Activated CD4-positive, CD25-positive, alpha-beta regulatory T cell (primary cell): ENCODE measurements around the gene TNNT3.

Experiments used
- DNase-seq, 4 experiments: peaks; one replicate each; lab custom pipeline; 2025; lab: John Stamatoyannopoulos, UW

TNNT3 gene

DNA sequence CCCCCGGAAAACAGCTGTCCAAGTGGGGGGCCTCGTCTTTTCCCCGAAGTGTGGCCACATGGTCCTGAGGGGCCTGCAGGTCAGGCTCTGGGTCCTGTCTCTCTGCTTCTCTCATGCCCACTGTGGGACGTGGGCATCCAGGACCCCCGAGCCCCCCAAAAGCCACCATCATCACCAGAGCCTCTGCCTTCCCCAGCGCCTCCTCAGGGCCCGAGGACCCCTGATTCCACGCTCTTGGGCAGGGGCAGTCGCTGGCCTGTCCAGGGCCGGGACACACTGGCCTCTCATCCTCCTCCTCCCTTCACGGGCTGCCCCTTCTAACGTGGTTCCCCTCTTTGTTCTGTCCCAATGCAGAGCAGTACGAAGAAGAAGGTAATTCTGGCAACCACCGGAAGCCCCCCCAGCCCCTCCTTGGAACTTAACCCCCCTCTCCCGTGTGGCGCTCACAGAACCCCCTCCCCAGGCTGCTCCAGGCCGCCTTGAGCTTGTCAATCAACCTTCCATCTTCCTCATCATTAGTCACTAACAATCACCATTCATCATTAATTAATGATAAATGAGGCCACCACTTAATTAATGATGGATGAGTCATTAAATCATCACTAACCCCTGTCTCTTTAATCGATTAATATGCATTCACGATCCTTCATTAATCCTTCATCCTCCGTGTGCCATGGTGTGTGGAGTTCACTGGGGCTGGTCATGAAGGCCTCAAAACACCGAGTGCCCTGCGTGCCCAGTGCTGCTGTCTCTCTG is 3.9 kb downstream of the TNNT3 start:
- DNase-seq: no peak

- no peak for DNase-seq
These were observed 4.7 kb downstream of the TNNT3 start for GRCh38 chr11:1924181-1924580.

- DNase-seq: no peak
These were observed 5.3 kb downstream of the TNNT3 start for GRCh38 chr11:1924646-1925372.

DNA sequence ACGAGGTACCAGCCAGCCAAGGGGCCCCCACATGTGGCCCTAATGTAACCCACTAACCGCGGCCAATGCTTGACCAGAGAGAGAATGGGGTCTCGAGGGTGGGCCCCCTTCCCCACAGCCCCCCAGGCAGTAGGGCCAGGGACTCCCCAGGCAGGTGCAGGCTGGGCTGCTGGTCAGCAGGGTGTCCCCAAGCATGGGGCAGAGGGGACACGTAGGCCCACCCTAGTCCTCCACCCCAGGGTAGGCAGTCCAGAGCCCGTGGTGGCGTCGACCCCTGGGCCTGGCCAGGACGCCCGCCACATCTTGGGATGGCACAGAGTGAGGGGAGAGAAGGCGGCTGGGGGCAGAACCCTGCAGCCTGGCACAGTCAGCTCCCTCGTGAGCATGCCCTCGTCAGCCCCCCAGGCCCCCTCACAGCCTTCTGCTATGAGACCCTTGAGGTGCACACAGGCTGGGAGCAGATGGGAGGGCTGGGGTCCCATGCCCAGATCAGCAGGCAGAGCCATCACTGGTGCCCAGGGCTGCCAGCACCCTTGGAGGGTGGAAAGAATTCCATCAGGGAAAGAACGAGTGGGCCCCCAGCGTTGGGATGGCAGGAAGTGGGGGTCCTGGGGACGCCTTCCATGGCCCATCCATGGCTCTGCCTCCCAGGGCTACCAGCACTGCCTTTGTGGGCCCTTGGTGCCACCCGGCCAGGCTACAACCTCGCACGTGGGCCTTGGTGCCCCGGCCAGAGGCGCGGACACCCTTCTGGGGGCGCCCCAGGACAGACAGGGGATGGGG is 6.1 kb downstream of the TNNT3 start:
- no peak for DNase-seq

DNA sequence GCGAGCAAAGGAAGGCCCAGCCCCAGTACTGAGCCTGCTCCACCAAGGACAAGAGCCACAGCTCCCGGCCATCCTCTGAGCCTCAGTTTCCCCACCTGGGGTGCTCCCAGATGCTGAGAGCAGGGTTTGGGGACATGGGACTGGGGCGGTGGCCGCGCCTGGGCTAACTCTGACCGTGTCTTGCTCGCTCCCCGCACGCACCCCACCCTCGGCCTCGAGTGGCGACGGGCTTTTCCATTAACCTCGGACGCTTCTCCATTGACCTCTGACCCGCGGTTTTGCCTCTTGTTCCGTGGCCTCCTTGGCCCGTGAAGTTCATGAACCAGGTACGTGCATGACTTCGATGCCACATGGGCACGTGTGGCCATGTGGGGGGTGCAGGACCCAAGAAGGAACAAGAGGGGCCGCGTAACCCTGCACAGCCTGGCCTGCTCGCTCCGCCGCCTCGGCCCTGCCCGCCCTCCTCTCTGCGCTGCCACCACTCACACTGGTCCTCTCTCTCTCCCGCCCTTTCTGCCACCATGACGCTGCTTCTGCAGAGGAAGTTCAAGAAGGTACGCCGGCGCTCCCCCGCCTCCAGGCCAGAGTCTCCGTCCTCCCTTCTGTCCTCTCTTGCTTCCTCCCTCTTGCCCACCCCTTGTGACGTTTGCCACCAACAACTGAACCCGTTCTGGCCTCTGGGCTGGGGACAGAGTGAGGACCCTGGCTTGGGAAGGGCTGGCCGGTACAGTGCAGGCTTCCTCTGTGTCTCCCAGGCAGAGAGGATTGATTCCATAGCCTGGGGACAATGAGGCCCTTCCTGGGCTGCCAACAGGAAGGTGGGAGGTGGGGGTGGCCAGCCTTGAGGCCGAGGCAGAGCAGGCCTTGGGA is 6.9 kb downstream of the TNNT3 start:
- DNase-seq: no peak

GRCh38 chr11:1927026-1927847 is 7.7 kb downstream of the TNNT3 start:
- DNase-seq: no peak

DNA sequence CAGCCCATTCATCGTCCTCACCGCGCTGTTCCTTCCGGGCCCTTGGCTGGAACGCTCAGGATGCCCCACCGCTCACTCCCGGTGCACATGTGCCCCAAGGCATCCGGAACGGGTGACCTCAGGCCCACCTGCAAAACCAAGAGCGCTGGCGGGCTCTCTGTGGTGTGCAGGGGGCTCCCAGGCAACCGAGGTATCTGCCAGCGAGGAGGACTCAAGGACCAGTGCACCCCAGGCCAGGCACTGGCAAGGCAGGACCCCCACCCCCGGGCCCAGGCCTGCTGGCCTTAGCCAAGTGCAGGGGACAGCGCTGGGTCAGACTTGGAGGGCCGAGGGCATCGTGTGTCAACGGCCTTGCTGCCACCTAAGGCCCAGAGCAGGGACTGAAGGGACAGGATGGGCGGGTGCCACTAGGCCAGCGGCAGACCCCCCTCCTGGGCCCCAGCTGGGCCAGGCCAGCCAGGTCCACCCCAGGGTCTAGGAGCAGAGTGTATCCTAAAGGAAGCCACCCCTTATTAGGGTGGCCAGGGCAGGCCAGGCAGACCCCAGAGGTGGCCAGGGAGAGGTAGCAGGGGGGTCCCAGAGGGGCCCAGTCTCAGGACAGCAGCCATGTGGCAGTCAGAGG is 8.5 kb downstream of the TNNT3 start:
- no peak for DNase-seq

DNA sequence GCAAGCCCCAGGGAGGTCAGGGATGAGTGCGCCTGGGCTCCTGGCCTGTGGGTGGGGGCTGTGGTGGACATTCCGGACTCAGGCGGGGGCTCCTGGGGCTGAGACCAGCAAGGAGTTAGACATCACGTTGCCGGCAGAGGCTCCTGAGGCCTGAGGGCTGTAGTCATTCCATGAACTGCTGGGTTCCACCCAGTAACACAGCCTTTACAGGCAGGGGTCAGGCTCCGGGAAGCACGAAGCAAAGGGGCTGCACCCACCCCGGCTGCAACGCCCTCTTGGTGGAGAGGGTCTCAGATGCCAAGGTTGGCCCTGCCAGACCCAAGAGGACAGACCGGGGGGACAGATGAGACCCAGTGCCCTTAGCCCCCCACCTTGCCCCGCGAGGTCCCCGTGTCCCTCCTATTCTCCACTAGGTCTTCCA is 9.0 kb downstream of the TNNT3 start:
- no peak for DNase-seq

DNA sequence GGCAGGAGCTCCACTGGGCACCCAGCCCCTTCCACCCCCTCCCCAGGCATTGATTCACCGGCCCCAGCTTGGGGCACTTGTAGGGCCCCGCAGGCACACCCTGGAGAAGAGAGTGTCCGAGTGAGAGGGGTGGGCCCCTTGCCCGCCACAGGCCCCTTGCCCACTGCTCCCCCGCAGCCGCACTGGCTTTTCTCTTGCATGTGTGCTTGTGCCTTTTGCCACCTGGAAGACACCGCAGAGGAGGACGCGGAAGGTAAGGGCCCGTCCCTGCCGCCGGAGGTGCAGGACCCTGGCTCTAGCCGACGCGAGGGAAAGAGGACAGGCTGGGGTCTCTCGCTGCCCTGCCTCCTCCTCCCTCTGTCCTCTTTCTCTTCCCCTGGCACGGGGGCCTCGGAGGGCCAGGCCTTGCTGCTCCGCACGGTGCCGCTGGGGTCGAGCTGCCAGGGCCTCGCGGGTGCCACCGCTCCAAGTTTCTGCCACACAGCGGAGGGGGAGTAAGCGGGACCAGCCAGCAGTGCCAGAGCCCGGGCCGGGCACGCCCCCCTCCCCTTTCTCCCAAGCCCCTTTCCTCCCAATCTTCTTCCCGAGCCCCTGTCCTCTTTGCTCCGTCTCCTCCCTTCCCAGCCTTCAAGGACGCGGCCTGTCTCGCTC is 9.5 kb downstream of the TNNT3 start:
- DNase-seq: no peak

- DNase-seq: no peak
These were observed 10.3 kb downstream of the TNNT3 start for GRCh38 chr11:1929621-1930461.

- no peak for DNase-seq
These were observed 10.9 kb downstream of the TNNT3 start for GRCh38 chr11:1930462-1930830.

DNA sequence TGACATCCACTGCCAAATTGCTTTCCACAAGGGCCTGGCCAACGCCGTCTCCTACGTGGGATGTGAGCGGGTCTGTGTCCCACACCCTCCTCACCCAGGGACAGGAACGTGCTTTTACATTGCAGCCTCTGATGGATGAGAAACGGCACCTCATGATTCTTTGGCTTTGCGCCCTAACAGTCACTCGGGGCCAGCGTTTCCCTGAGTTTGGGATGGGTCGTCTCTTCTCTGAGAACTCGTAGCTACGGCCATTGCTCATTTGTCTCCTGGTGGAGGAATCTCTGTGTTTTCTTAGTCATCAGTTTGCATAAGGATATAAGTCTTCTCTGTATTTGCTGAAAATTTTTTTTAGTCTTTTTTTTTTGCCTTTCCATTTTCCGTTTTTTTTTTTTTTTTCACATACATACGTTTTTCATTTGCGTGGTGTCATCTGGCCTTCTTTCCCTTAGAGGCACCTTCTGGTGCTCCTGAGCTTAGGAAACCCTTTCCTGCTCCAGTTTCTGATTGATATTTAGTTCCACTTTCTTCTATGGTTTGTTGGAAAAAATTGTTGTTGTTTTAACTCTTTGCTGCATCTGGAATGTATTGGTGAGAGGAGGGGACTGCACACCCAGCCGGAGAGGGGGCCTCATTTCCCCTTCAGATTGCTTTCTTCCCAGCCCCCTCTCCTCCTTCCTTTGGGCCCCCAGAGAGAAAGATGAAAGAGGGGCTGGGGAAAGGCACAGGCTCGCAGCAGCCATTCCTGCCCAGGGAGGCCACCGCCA is 12.0 kb downstream of the TNNT3 start:
- DNase-seq: no peak

DNA sequence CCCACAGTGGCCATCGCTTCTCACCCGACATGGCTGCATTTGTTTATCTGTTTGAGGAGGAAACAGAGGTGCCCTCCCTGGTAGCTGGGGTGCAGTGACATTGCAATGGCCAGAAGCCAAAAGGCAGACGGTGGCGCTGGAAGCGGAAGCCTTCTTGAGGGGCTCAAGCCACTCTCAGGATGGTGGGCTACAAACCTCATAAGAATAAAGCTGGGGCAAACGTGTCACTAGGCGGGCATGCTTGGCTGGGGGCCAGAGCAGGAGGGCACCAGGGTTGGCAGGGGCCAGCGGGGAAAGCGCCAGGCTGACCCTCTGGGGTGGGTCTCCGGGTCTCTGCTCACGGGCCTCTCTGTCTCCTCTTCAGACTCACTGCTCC is 12.6 kb downstream of the TNNT3 start:
- DNase-seq: no peak

DNA sequence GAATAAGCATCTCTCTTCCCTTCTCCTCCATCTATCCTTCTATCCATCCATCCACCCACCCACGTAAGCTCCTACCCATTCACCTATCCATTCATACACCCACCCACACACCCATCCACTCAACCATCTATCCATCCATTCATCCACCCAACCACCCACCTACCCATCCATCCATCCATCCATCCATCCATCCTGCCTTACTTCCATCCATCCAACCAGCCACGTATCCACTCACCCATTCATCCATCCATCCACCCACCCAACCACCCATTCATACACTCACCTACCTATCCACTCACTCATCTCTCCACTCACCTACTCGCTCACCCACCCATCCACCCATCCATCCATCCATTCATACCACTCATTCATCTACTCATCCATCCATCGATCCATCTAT is 13.2 kb downstream of the TNNT3 start:
- no peak for DNase-seq

DNA sequence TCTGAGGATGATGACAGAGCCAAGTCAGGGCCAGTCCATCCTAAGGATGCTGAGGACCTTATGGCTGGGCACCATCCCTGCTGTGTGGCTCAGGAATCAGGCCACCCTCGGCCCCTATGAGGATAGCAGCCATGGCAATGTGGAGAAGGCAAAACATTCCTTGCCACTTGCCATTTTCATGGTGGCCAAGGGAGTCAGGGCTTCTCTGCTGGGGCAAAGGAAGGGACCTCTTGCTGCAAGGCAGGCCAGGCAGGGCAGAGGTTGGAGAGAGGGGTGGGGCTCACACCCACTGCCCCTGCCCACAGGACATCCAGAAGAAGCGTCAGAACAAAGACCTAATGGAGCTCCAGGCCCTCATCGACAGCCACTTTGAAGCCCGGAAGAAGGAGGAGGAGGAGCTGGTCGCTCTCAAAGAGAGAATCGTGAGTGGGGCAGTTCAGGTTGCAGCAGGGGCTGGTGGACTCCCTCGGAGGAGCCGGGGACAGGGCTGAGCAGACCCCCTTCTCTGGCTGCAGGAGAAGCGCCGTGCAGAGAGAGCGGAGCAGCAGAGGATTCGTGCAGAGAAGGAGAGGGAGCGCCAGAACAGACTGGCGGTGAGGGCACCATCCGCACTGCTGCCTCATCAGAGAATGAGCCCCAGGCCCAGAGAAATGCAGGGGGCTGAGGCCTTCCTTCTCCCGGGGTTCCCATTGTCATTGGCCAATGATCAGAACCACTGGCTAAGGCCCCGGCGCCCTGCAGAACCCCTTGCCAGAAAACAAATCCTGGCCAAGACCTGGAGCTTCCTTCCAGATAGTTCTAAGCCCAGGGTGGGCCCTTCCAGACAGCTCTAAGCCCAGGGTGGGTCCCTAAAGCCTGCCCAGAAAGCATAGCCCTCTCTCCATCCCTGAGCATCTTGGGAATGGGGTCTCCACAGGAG is 14.2 kb downstream of the TNNT3 start:
- no peak for DNase-seq

GRCh38 chr11:1934335-1935155 is 15.0 kb downstream of the TNNT3 start:
- no peak for DNase-seq
